Activated naive CD8-positive, alpha-beta T cell treated with anti-CD3 and anti-CD28 coated beads, Interleukin-2, amount 50 U/mL, for 24 hours (primary cell): ENCODE data around the gene HAP1.
"Not testable (repeated sequence)": the region's sequence is repeated elsewhere in the genome, so short reads cannot be mapped to it uniquely, and the experiment has no call there.

Experiments
- ATAC-seq: fragments of 150-1000 bp; cut with Tn5 transposase; one replicate; pipeline ENCODE4 v1.10.0; 2021
- DNase-seq: peaks from one replicate; pipeline ENCODE4 v3.0.0; 2021
- H3K27ac Mint-ChIP-seq: one replicate; pipeline ENCODE4 v1.8.0; 2021; ENCODE audit warnings: mild to moderate bottlenecking, mixed read lengths
- H3K27me3 Mint-ChIP-seq: one replicate; pipeline ENCODE4 v1.8.0; 2021; ENCODE audit warnings: mixed read lengths
- H3K36me3 Mint-ChIP-seq: one replicate; pipeline ENCODE4 v1.8.0; 2021; ENCODE audit warnings: low read depth, mixed read lengths
- H3K4me1 Mint-ChIP-seq: one replicate; pipeline ENCODE4 v1.8.0; 2021; ENCODE audit warnings: mixed read lengths
- H3K4me3 Mint-ChIP-seq: one replicate; pipeline ENCODE4 v1.8.0; 2021; ENCODE audit warnings: mild to moderate bottlenecking, moderate library complexity, mixed read lengths
- H3K9me3 Mint-ChIP-seq: one replicate; pipeline ENCODE4 v1.8.0; 2021; ENCODE audit warnings: mixed read lengths

The HAP1 gene

DNA sequence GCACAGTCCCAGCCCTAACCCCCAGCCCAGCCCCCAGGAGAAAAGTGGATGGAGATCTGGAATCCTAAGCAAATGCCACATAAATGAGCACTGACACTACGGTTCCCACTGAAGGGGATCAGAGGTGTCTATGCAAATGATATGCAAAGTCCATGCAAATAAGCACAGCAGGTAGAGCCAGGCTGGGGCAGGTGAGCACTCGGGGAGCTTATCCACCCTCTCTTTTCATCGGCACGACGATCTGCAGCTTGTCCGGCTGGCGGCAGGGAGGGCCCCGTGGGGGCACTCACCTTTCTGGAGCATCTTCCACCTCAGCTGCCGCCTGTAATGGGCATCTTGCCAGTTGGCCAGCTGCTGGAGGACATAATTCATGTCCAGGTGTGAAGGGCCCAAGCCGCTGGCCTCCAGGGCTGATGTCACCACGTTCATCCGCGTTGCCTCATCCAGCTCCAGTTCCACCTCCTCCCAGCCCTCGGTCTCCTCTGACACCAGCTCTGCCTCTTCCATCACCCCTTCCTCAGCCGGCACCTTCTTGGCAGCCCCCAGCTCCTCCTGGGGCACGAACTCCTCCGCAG is 9.9 kb downstream of the HAP1 start:
- no peaks in the 10 kb centered on the region for H3K36me3 Mint-ChIP-seq
- no peak overlapping the region for H3K4me3 Mint-ChIP-seq
- H3K9me3 Mint-ChIP-seq = no peaks in the 10 kb centered on the region
- no peaks in the 10 kb centered on the region for H3K27me3 Mint-ChIP-seq
- H3K4me1 Mint-ChIP-seq = no peaks in the 10 kb centered on the region
- H3K27ac Mint-ChIP-seq = no peak overlapping the region
- ATAC-seq (no peak), DNase-seq (no peak)

DNA sequence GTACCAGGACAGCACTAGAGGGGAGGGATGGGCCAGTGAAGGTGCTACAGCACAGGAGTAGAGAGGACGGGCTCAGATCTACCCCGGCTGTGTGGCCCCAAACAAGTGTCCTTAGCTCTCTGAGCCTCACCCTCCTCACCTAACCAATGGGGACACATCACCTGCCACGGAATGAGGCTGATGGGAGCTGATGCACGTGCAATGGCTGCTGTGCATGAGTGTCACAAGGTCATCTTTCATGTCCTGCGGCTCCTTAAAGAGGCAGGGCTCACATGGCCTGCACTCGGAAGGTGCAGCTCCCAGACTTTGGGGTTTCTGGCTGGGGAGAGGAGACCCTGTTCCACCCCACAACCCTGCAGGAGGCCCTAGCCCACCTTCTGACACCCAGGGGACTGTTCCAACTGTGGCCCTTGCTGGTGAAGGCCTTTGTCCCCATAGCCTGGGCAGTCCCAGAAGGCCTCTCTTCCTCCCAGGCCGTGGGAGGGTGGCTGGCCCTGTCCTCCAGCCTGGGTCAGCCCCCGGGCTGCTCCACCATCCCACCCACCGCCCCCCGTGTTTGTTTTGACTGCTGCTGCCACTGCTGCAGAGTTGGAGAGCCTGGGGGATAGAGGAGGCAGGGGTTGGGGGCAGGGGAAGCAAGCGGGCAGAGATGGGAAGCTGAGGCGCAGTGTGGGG is 10.5 kb downstream of the HAP1 start:
- Mint-ChIP-seq H3K36me3 (no peaks in the 10 kb centered on the region), H3K27ac (no peak overlapping the region), H3K4me1 (no peaks in the 10 kb centered on the region), H3K9me3 (no peaks in the 10 kb centered on the region), H3K4me3 (no peak overlapping the region), H3K27me3 (no peaks in the 10 kb centered on the region)
- ATAC-seq (no peak), DNase-seq (no peak)

DNA sequence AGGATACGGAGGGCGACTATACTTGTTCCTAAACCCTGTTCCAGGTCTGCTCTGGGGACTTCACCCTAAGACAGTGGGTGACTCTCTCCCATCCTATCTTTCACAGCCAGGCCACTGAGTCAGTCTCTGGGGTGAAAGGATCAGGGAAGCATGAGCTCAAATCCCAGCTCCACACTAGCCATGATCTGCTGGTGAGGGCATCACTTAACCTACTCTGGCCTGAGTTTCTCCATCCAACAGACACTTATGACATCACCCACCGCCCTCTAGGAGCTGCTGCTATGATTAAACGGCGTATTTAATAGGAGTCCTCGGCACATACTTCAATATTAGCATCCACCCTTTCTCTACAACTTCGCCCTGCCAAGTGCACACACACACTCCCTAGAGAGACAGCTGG is 12.2 kb downstream of the HAP1 start:
- DNase-seq (no peak), ATAC-seq (no peak)
- Mint-ChIP-seq H3K36me3 (no peaks in the 10 kb centered on the region), H3K4me1 (peaks cover 5% of the 10 kb centered on the region), H3K27me3 (no peaks in the 10 kb centered on the region), H3K27ac (no peak overlapping the region), H3K4me3 (no peak overlapping the region), H3K9me3 (no peaks in the 10 kb centered on the region)

DNA sequence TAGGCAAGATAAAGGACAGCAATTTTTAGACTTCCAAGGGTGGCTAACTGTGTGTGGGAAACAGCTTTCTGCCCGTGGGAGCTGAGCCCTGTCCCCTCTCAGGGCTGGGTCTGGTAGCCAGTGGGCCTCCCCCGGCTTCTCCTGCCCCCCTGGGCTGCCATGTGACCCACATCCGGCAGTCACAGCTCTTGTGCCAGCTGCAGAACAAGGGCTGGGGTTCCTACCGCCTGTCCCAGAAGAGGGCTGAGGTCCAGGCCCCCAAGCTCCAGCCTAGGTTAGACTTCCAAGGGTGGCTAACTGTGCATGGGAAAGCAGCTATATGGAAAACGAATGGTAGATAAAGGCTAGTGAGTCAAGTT is 16.2 kb downstream of the HAP1 start:
- no peak overlapping the region for H3K27ac Mint-ChIP-seq
- no peaks in the 10 kb centered on the region for H3K9me3 Mint-ChIP-seq
- no peak overlapping the region for H3K4me3 Mint-ChIP-seq
- DNase-seq (no peak), ATAC-seq (no peak)
- H3K36me3 Mint-ChIP-seq = no peaks in the 10 kb centered on the region
- peaks cover 2% of the 10 kb centered on the region for H3K27me3 Mint-ChIP-seq
- peaks cover 5% of the 10 kb centered on the region for H3K4me1 Mint-ChIP-seq

DNA sequence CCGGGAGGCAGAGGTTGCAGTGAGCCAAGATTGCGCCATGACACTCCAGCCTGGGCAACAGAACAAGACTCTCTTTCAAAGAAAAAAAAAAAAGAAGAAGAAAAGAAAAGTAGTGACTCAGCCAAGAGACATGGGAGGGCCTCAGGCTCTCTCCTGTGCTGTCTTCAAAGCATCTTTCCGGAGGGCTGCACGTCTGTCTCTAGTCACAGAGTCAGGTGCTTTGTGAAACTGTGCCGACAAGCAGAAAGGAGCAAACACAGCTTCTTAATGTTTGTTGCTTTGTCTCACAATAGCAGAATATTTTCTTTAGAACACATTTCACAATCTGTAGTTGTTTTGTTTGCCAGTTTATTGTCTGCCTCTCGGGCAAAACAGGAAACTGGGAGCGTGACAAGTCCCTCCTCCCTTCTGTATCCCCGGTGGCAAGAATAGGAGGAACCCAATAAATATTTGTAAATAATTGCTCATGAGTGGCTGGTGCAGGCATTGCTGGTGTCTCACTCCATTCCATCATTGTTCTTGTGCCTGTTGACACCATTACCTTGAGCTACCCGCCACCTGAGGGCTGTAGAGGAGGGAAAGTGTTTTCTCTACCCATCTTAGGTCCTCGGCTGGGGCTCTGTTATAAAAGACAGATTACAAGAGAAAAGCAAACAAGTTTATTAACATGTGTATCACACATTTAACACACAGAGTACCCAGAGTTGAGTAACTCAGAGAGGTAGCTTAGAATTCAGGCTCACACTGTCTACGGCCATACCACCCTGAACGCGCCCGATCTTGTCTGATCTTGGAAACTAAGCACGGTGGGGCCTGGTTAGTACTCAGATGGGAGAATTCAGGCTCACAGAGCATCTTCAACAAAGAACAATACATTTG is 16.8 kb downstream of the HAP1 start:
- no peak overlapping the region for H3K27ac Mint-ChIP-seq

DNA sequence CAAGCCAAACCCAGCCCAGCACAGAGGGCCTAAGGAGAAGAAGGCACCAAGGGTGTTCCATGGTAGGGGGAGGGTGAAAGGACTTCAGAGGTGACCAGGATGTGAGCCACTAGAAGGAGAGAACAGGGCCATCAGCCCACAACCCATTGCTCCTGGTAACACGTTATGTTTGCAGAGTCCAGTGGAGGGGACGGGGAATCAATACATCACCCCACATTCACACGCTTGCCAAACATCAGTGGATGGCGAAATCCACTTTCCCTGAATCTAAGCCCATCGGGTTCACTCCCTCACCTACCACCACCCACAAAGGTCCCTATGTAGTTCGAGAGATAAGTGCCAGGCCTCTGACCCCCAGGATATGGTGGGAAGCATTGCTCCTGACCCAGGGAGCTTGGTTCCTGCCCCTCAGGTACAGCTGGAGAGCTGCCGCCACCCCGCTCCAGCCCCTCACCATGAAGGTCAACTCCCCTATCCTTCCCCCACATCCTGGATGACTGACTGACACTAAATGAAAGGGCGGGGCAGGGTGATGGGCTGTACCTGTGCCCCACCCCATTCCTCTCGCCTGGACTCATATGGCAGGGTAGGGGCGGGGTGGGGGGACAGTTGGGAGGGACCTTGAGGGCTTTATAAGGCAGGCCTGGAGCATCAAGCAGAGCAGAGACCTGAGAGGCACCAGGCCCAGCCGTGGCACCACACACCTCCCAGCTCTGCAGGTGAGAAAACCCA is 22.6 kb downstream of the HAP1 start, which contains the start of gene GAST:
Gene GAST (plus strand): TSS at position 663 of the 732 bp plus-strand sequence. CDS start 3,106 bp downstream, outside the sequence.
- H3K4me1 Mint-ChIP-seq = peaks cover 4% of the 10 kb centered on the region
- no peak within 1 kb of the TSS for H3K27ac Mint-ChIP-seq
- H3K36me3 Mint-ChIP-seq = no peaks in the 10 kb centered on the region

More for the DNA sequence above, 16.8 kb downstream of the HAP1 start:
- H3K4me1 Mint-ChIP-seq = peaks cover 5% of the 10 kb centered on the region
- no peaks in the 10 kb centered on the region for H3K36me3 Mint-ChIP-seq
- DNase-seq (no peak), ATAC-seq (no peak)
- peaks cover 2% of the 10 kb centered on the region for H3K27me3 Mint-ChIP-seq
- no peak overlapping the region for H3K4me3 Mint-ChIP-seq
- no peaks in the 10 kb centered on the region for H3K9me3 Mint-ChIP-seq

DNA sequence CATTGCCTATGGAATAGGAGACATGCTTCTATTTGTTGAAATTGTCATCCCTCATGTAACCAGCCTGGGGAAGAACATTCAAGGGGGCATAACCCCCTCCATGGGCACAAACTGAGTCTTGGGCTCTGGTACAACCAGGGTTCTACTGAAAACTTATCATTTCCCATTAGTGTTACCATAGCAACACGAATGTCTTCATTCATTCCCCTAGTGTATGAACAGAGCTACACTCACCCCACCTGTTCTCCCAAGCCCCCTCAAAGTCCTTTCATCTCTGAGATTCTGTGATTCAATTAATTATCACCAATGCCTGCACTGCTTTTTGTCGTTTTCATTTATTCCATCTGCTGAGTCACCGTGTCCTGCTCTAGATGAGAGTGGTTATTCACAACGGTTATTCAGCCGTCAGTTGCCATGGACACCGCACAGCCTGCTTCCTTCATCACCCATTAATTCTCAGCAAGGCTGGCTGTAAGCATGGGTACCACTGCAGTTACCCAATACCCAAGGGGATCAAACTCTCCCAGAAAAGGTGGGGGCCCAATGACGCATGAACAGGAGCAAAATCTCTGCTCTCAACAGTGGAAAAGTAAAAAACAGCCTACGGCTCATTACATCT is 23.9 kb downstream of the HAP1 start:
- Mint-ChIP-seq H3K27me3 (peaks cover 12% of the 10 kb centered on the region), H3K36me3 (no peaks in the 10 kb centered on the region), H3K4me3 (no peak overlapping the region), H3K4me1 (peaks cover 4% of the 10 kb centered on the region), H3K9me3 (no peaks in the 10 kb centered on the region), H3K27ac (no peak overlapping the region)
- no peak for DNase-seq
- peak; percentile 65 for ATAC-seq

More for the DNA sequence above, 22.6 kb downstream of the HAP1 start, which contains the start of gene GAST:
- H3K9me3 Mint-ChIP-seq = no peaks in the 10 kb centered on the region
- no peak for DNase-seq
- no peak for ATAC-seq
- no peak within 1 kb of the TSS for H3K4me3 Mint-ChIP-seq
- H3K27me3 Mint-ChIP-seq = peaks cover 14% of the 10 kb centered on the region

DNA sequence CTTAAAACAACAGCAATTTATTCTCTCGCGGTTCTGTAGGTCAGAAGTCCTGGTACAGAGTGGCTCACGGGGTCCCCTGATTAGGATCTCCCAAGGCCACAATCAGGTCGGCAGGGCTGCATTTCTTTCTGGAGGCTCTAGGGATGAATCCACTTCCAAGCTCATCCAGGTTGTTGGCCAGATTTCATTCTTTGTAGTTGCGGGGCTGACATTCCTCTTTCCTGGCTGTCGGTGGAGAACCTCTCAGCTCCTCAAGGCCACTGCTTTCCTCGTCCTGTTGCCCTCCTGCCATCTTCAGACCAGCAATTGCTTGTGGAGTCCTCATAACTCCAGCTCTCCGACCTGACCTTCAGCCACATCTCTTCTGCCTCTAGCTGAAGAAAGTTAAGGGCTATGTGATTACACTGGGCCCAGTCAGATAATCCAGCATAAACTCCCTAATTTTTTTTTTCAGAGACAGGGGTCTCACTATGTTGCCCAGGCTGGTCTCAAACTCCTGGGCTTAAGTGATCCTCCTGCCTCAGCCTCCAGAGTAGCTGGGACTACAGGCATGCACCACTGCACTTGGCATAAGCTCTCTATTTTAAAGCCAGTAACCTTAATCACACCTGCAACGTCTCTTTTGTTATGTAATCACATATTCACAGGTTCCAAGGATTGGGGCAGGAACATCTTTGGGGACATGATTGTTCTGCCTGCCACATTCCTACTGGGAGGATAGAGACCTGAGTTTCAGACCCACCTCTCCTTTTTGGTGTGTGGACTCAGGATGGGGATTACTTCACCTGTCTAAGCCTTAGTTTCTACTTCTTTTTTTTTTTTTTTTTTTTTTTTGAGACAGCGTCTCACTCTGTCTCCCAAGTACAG is 26.4 kb downstream of the HAP1 start:
- Mint-ChIP-seq H3K4me1 (peaks cover 4% of the 10 kb centered on the region), H3K4me3 (no peak overlapping the region), H3K9me3 (no peaks in the 10 kb centered on the region), H3K36me3 (no peaks in the 10 kb centered on the region), H3K27me3 (peaks cover 13% of the 10 kb centered on the region), H3K27ac (no peak overlapping the region)
- ATAC-seq (no peak), DNase-seq (no peak)

DNA sequence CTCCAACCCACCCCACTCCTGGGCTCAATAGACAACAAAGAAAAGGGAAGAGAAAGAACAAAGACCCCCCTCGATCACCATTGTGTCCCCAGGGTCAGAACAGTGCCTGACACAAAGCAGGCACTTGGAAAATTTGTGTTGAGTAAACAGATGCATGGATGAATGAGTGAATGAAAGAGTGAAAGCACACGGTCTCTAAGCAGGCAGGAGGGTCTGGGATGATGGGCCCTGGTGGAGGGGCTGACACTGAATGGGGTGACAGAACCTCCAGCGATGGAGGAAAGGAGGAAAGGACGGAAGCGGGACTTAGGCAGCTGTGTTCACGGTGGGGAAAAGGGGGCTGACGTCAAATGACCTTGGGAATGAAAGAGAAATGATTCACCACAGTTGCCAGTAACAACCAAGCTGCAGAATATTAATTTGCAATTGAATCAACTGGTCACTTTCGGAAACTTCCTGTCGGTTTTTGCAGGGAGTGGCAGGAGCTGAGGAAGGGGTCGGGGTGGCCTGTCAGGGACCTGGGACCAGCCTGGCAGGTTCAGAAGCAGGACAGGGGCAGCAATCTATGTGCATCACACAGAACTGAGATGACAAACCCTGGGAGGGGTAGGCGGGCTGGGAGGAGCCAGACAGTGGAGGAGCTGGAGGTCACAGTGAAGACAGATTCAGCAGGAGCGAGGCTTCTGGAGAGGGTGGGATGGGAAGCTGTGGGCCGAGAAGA is 29.0 kb downstream of the HAP1 start:
- ATAC-seq (no peak), DNase-seq (no peak)
- no peak overlapping the region for H3K4me3 Mint-ChIP-seq
- no peaks in the 10 kb centered on the region for H3K36me3 Mint-ChIP-seq
- H3K9me3 Mint-ChIP-seq = no peaks in the 10 kb centered on the region
- H3K27me3 Mint-ChIP-seq = peaks cover 6% of the 10 kb centered on the region
- H3K4me1 Mint-ChIP-seq = no peaks in the 10 kb centered on the region
- H3K27ac Mint-ChIP-seq = no peak overlapping the region

DNA sequence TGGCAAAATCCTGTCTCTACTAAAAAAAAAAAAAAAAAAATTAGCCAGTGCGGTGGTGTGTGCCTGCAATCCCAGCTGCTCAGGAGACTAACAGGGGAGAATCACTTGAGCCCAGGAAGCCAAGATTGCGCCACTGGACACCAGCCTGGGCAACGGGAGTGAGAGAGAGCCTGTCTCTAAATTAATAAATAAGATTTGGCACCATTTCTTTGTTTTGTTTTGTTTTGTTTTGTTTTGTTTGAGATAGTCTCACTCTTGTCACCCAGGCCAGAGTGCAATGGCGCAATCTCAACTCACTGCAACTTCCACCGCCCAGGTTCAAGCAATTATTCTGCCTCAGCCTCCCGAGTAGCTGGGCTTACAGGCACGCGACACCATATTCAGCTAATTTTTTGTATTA is 31.7 kb downstream of the HAP1 start:
- H3K27me3 Mint-ChIP-seq = peaks cover 4% of the 10 kb centered on the region
- no peak for ATAC-seq
- no peak overlapping the region for H3K4me3 Mint-ChIP-seq
- H3K36me3 Mint-ChIP-seq = no peaks in the 10 kb centered on the region
- H3K9me3 Mint-ChIP-seq = no peaks in the 10 kb centered on the region
- no peaks in the 10 kb centered on the region for H3K4me1 Mint-ChIP-seq
- no peak overlapping the region for H3K27ac Mint-ChIP-seq
- no peak for DNase-seq

DNA sequence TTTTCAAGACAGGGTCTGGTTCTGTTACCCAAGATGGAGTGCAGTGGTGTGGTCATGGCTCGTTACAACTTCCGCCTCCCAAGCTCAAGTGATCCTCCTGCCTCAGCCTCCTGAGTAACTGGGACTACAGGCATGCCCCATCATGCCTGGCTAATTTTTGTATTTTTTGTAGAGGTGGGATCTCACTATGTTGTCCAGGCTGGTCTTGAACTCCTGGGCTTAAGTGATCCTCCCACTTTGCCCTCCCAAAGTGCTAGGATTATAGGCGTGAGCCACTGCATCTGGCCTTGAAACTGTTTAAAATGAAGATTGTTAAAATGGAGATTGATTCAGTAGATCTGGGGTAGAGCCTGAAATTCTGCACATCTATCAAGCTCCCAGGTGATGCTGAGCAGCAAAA is 33.6 kb downstream of the HAP1 start:
- not testable (repeated sequence) for H3K4me3 Mint-ChIP-seq, H3K27ac Mint-ChIP-seq, ATAC-seq, H3K4me1 Mint-ChIP-seq, H3K9me3 Mint-ChIP-seq, H3K36me3 Mint-ChIP-seq, DNase-seq, H3K27me3 Mint-ChIP-seq

DNA sequence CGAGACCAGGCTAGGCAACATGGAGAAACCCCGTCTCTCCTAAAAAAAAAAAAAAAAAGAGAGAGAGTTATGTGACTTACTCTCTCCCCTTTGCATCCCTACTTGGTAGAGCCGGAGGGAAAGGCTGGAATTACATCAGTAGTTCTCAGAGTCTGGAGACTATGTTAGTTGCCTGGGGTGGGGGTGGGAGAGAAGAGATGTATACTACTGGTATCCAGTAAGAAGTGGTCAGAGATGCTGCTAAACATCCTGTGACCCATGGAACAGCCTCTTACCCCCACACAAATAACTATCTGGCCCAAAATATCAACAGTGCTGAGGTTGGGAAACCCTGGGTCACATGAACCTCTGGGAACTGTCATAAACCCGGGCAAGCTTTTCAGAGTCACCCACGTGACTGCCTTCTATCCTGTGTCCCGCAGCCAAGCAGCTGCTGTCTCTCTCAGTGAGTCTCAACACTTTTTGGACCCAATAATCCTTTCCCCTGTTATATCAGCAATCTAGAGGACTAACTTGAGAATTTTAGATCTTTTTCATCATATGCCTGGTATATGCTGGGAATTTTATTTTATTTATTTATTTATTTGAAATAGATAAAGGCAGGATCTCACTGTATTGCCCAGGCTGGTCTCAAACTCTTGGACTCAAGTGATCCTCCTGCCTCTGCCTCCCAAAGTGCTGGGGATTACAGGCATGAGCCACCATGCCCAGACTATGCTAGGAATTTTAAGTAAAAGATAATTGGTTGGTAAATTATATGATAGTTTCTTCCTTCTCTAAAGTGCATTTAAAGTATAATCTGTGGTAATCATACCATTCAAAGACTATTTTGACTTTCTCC is 37.1 kb downstream of the HAP1 start:
- H3K4me3 Mint-ChIP-seq = no peak overlapping the region
- ATAC-seq (no peak), DNase-seq (no peak)
- H3K36me3 Mint-ChIP-seq = peaks cover 22% of the 10 kb centered on the region
- H3K9me3 Mint-ChIP-seq = no peaks in the 10 kb centered on the region
- no peak overlapping the region for H3K27ac Mint-ChIP-seq
- H3K4me1 Mint-ChIP-seq = peaks cover 8% of the 10 kb centered on the region
- H3K27me3 Mint-ChIP-seq = no peaks in the 10 kb centered on the region
